HCT116 (cell line): ENCODE data around the gene WDR83. TPM values are rescaled to one million over a fixed set of nuclear protein-coding genes. Genes with fewer than 3 reads are reported as not detected.

Experiments used
- ATAC-seq: fragments of 200-7000 bp; cut with Tn5 transposase; 2 replicates; pipeline ENCODE4 v1.9.1; 2020; ENCODE audit warnings: mild to moderate bottlenecking, moderate library complexity
- BruUV-seq: library from RNA; stranded (reverse); fragments of 400-500 nt; replicated peaks from 2 replicates; lab custom pipeline; 2021; lab: Mats Ljungman, UMichigan
- CTCF ChIA-PET: fragments of 300-600 bp; sonication (Branson Sonifier 250); formaldehyde crosslinking; loops from one replicate; lab custom pipeline; 2021; ENCODE audit warnings: antibody characterized with exemption; lab: Charles Lee
- POLR2A ChIA-PET: fragments of 300-600, 350-600 bp; sonication (Branson Sonifier 250); formaldehyde crosslinking; loops from one replicate; lab custom pipeline; 2021; ENCODE audit warnings: antibody characterized with exemption; lab: Charles Lee
- RAD21 ChIA-PET, 2 experiments: fragments of 300-600 bp; sonication (Branson Sonifier 250); formaldehyde crosslinking; loops; one replicate each; lab custom pipeline; 2023; ENCODE audit warnings: low total read pairs in 2 of 2; ENCODE audit not compliant: uncharacterized antibody in 2 of 2, unreplicated experiment in 2 of 2, low non-redundant PET in 1 of 2; lab: Charles Lee
- DNase-seq: peaks from one replicate; pipeline ENCODE4 v3.0.0-alpha.2; 2010; ENCODE audit warnings: low read depth, low spot score
- H2AFZ ChIP-seq: fragments of 200-600 bp; shearing (Covaris generic), sonication (generic); 2 replicates; pipeline ENCODE4 v1.6.1; 2017; ENCODE audit warnings: low read depth, mixed run types, mixed read lengths, antibody characterized with exemption, low read length; ENCODE audit not compliant: poor library complexity, severe bottlenecking
- H3K27ac ChIP-seq: 2 replicates; pipeline ENCODE4 v1.5.1; 2012; ENCODE audit warnings: low read depth, low read length
- H3K27me3 ChIP-seq: fragments of 200-600 bp; sonication (generic); 2 replicates; pipeline ENCODE4 v1.6.1; 2016; ENCODE audit warnings: mixed run types, low read length, mixed read lengths; ENCODE audit not compliant: insufficient read depth
- H3K36me3 ChIP-seq, 2 experiments: fragments of 200-500 bp in 1 of 2; fragments of 200-600 bp in 1 of 2; sonication (Bioruptor generic) in 1 of 2; sonication (generic) in 1 of 2; 2 replicates each; pipeline versions ENCODE4 v1.5.1 to v1.6.1; 2014 to 2016; ENCODE audit warnings: low read length in 2 of 2, inconsistent platforms in 1 of 2, mixed read lengths in 1 of 2, mixed run types in 1 of 2; ENCODE audit not compliant: insufficient read depth in 2 of 2, control insufficient read depth in 1 of 2
- H3K4me1 ChIP-seq, 2 experiments: fragments of 200-600 bp in 1 of 2; sonication (generic) in 1 of 2; 2 replicates each; pipeline versions ENCODE4 v1.5.1 to v1.6.1; 2012 to 2017; ENCODE audit warnings: low read length in 2 of 2, inconsistent platforms in 1 of 2, mild to moderate bottlenecking in 1 of 2, mixed read lengths in 1 of 2, mixed run types in 1 of 2, moderate library complexity in 1 of 2; ENCODE audit not compliant: insufficient read depth in 2 of 2, control insufficient read depth in 1 of 2
- H3K4me2 ChIP-seq: fragments of 200-600 bp; sonication (generic); 2 replicates; pipeline ENCODE4 v1.6.1; 2017; ENCODE audit warnings: mixed run types, low read length, mixed read lengths
- H3K4me3 ChIP-seq, 2 experiments: fragments of 200-600 bp in 1 of 2; sonication (generic) in 1 of 2; replicated peaks in 1 of 2; 2 replicates each; pipeline ENCODE4 v1.5.1; 2011 to 2016; ENCODE audit warnings: low read length in 2 of 2, control low read depth in 1 of 2, low read depth in 1 of 2, mild to moderate bottlenecking in 1 of 2, mixed read lengths in 1 of 2, mixed run types in 1 of 2
- H3K79me2 ChIP-seq: fragments of 200-600 bp; sonication (generic); 2 replicates; pipeline ENCODE4 v1.6.1; 2017; ENCODE audit warnings: mild to moderate bottlenecking, mixed run types, low read length, moderate library complexity, mixed read lengths; ENCODE audit not compliant: insufficient read depth
- H3K9ac ChIP-seq: fragments of 200-600 bp; sonication (generic); 2 replicates; pipeline ENCODE4 v1.6.1; 2016; ENCODE audit warnings: low read length, mixed read lengths
- H3K9me2 ChIP-seq: fragments of 200-600 bp; sonication (generic), shearing (Covaris generic); 2 replicates; pipeline ENCODE4 v1.6.1; 2017; ENCODE audit warnings: mixed run types, mild to moderate bottlenecking, moderate library complexity; ENCODE audit not compliant: insufficient read depth
- H3K9me3 ChIP-seq, 2 experiments: fragments of 200-500 bp in 1 of 2; fragments of 200-600 bp in 1 of 2; sonication (Bioruptor generic) in 1 of 2; sonication (generic) in 1 of 2; 2 replicates each; pipeline ENCODE4 v1.6.1; 2014 to 2017; ENCODE audit warnings: low read length in 2 of 2, mixed read lengths in 2 of 2, inconsistent platforms in 1 of 2, low read depth in 1 of 2, mild to moderate bottlenecking in 1 of 2, mixed run types in 1 of 2, moderate library complexity in 1 of 2; ENCODE audit not compliant: control insufficient read depth in 1 of 2, insufficient read depth in 1 of 2
- H4K20me1 ChIP-seq: fragments of 200-600 bp; sonication (generic), shearing (Covaris generic); 2 replicates; pipeline ENCODE4 v1.6.1; 2017; ENCODE audit warnings: mixed run types, mild to moderate bottlenecking, moderate library complexity; ENCODE audit not compliant: insufficient read depth
- CBX3 ChIP-seq: IDR thresholded peaks from 2 replicates; pipeline ENCODE4 v1.6.1; 2012; ENCODE audit warnings: low read depth
- CEBPB ChIP-seq: IDR thresholded peaks from 2 replicates; pipeline ENCODE4 v1.6.1; 2012; ENCODE audit warnings: low read depth
- CTCF ChIP-seq, 3 experiments: fragments of 200-600 bp in 1 of 3; sonication (generic) in 1 of 3; IDR thresholded peaks in 2 of 3; conservative IDR thresholded peaks in 1 of 3; 2 replicates each; pipeline ENCODE4 v1.5.1; 2012 to 2017; ENCODE audit warnings: low read depth in 2 of 3, low read length in 2 of 3, antibody characterized with exemption in 1 of 3, borderline replicate concordance in 1 of 3, control low read depth in 1 of 3, mild to moderate bottlenecking in 1 of 3, mixed read lengths in 1 of 3, mixed run types in 1 of 3, moderate library complexity in 1 of 3; ENCODE audit not compliant: insufficient read depth in 1 of 3
- EGR1 ChIP-seq: IDR thresholded peaks from 2 replicates; pipeline ENCODE4 v1.6.1; 2012; ENCODE audit warnings: low read depth
- EZH2 ChIP-seq: fragments of 200-600 bp; sonication (generic); IDR thresholded peaks from 2 replicates; pipeline ENCODE4 v1.6.1; 2017; ENCODE audit warnings: antibody characterized with exemption, mixed run types
- EZH2phosphoT487 ChIP-seq: fragments of 200-600 bp; IDR thresholded peaks from 2 replicates; pipeline ENCODE4 v1.6.1; 2018; ENCODE audit warnings: antibody characterized with exemption, borderline replicate concordance
- JUND ChIP-seq: IDR thresholded peaks from 2 replicates; pipeline ENCODE4 v1.6.1; 2012
- POLR2A ChIP-seq: IDR thresholded peaks from 2 replicates; pipeline ENCODE4 v1.7.0; 2011; ENCODE audit warnings: borderline replicate concordance; ENCODE audit not compliant: insufficient read depth, insufficient read length; ENCODE audit errors: extremely low read depth
- RAD21 ChIP-seq: IDR thresholded peaks from 2 replicates; pipeline ENCODE4 v1.6.1; 2012; ENCODE audit warnings: low read depth, mild to moderate bottlenecking
- SP1 ChIP-seq: IDR thresholded peaks from 2 replicates; pipeline ENCODE4 v1.6.1; 2012; ENCODE audit warnings: low read depth
- TCF7L2 ChIP-seq: IDR thresholded peaks from 2 replicates; pipeline ENCODE4 v1.7.0; 2011; ENCODE audit warnings: borderline replicate concordance, inconsistent platforms; ENCODE audit not compliant: insufficient read depth, insufficient read length; ENCODE audit errors: extremely low read depth
- YY1 ChIP-seq: IDR thresholded peaks from 2 replicates; pipeline ENCODE4 v1.6.1; 2011; ENCODE audit warnings: low read length, low read depth, moderate library complexity, mild to moderate bottlenecking; ENCODE audit not compliant: insufficient replicate concordance; ENCODE audit errors: extremely low read depth
- ZFX ChIP-seq: fragments of 450-650 bp; IDR thresholded peaks from 2 replicates; pipeline ENCODE4 v1.6.1; 2017
- ZNF274 ChIP-seq: fragments of 200-500 bp; sonication (Bioruptor generic); IDR thresholded peaks from 2 replicates; pipeline ENCODE4 v1.6.1; 2014; ENCODE audit warnings: mild to moderate bottlenecking, low read depth, low read length, inconsistent platforms
- intact Hi-C: fragments of 100-400 bp; cut with micrococcal nuclease; formaldehyde crosslinking; loops from 2 replicates; pipeline ENCODE4 v1.10.0; 2022
- total RNA-seq: library from RNA; stranded (reverse); gene quantifications from one replicate; pipeline ENCODE4 v1.2.1, GENCODE V29; 2021; ENCODE audit not compliant: unreplicated experiment
- TF ChIP-seq, protein P1 (sequence below): IDR thresholded peaks from 2 replicates; pipeline ENCODE4 v1.6.1; 2012; ENCODE audit warnings: low read depth
- TF ChIP-seq, protein P2 (sequence below): IDR thresholded peaks from 2 replicates; pipeline ENCODE4 v1.6.1; 2012
- TF ChIP-seq, protein P3 (sequence below): IDR thresholded peaks from 2 replicates; pipeline ENCODE4 v1.6.1; 2011; ENCODE audit warnings: mild to moderate bottlenecking, low read length, moderate library complexity; ENCODE audit not compliant: insufficient replicate concordance; ENCODE audit errors: extremely low read depth

Gene WDR83
- total RNA-seq, 1 experiment from 2014 or later: 20.1 TPM

DNA sequence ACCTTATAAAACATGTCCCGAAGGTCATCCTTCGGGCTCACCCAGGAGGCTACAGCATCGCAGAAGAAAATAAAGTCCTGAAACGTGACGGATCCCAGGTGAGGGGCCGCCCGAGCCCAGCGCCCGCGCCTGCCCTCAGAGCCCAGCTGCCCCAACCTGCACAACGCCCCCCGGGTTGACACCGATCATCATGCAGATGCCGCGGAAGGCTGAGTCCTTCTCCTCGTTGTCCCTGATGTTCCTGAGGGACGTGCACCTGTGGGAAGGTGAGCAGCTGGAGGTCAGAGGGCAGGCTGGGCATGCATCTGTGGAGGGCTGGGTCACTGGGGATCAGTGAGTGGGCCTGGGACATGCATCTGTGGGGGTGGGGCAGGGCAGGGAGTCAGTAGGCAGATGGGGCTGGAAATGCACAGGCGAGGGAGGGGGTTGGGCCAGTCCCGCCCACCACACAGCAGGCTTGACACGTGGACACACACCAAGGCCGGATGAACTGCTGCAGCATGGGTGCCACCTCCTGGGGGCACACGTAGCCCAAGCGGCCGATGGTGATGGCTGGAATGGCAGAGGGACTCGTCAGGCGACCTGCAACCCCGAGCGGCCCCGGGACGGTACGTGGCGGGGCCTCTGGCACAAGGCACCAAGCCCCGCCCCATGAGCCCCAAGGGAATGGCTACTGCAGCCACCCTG lies 35.1 kb downstream of the WDR83 start:
- Histone ChIP-seq H3K27me3 (no peaks in the 10 kb centered on the region), H3K36me3 (peaks cover 51 to 63% of the 10 kb centered on the region in 2 experiments)

More for the DNA sequence above, 35.1 kb downstream of the WDR83 start:
- no peak overlapping the region for H3K9ac ChIP-seq
- intact Hi-C loops: no loop called here
- ATAC-seq: no peak
- no peak for TF ChIP-seq TCF7L2
- TF ChIP-seq ZNF274: no peak
- TF ChIP-seq, protein P1, sequence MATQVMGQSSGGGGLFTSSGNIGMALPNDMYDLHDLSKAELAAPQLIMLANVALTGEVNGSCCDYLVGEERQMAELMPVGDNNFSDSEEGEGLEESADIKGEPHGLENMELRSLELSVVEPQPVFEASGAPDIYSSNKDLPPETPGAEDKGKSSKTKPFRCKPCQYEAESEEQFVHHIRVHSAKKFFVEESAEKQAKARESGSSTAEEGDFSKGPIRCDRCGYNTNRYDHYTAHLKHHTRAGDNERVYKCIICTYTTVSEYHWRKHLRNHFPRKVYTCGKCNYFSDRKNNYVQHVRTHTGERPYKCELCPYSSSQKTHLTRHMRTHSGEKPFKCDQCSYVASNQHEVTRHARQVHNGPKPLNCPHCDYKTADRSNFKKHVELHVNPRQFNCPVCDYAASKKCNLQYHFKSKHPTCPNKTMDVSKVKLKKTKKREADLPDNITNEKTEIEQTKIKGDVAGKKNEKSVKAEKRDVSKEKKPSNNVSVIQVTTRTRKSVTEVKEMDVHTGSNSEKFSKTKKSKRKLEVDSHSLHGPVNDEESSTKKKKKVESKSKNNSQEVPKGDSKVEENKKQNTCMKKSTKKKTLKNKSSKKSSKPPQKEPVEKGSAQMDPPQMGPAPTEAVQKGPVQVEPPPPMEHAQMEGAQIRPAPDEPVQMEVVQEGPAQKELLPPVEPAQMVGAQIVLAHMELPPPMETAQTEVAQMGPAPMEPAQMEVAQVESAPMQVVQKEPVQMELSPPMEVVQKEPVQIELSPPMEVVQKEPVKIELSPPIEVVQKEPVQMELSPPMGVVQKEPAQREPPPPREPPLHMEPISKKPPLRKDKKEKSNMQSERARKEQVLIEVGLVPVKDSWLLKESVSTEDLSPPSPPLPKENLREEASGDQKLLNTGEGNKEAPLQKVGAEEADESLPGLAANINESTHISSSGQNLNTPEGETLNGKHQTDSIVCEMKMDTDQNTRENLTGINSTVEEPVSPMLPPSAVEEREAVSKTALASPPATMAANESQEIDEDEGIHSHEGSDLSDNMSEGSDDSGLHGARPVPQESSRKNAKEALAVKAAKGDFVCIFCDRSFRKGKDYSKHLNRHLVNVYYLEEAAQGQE: no peak
- TF ChIP-seq ZFX: no peak
- TF ChIP-seq EZH2phosphoT487: no peak
- no peak for TF ChIP-seq EZH2
- no peak for TF ChIP-seq JUND
- no peak for TF ChIP-seq CBX3
- TF ChIP-seq RAD21: no peak
- TF ChIP-seq, protein P2, sequence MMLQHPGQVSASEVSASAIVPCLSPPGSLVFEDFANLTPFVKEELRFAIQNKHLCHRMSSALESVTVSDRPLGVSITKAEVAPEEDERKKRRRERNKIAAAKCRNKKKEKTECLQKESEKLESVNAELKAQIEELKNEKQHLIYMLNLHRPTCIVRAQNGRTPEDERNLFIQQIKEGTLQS: no peak
- TF ChIP-seq YY1: no peak
- TF ChIP-seq EGR1: no peak
- TF ChIP-seq CEBPB: no peak
- TF ChIP-seq POLR2A: no peak
- no peak for TF ChIP-seq CTCF (IDR thresholded peaks at IDR 0.05 in 2 of 3, conservative IDR thresholded peaks at IDR 0.05 in 1 of 3; ENCODE audit: borderline replicate concordance in 1 of 3, insufficient read depth in 1 of 3, low read depth in 2 of 3, low read length in 2 of 3)
- no peak for TF ChIP-seq SP1
- TF ChIP-seq, protein P3, sequence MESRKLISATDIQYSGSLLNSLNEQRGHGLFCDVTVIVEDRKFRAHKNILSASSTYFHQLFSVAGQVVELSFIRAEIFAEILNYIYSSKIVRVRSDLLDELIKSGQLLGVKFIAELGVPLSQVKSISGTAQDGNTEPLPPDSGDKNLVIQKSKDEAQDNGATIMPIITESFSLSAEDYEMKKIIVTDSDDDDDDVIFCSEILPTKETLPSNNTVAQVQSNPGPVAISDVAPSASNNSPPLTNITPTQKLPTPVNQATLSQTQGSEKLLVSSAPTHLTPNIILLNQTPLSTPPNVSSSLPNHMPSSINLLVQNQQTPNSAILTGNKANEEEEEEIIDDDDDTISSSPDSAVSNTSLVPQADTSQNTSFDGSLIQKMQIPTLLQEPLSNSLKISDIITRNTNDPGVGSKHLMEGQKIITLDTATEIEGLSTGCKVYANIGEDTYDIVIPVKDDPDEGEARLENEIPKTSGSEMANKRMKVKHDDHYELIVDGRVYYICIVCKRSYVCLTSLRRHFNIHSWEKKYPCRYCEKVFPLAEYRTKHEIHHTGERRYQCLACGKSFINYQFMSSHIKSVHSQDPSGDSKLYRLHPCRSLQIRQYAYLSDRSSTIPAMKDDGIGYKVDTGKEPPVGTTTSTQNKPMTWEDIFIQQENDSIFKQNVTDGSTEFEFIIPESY: no peak
- H3K4me2 ChIP-seq: no peak overlapping the region
- no peak overlapping the region for H2AFZ ChIP-seq
- peaks cover 3 to 7% of the 10 kb centered on the region in 2 experiments; a peak in 2 of 4 replicates for H3K4me1 ChIP-seq
- H3K4me3 ChIP-seq: no peak overlapping the region
- RAD21 ChIA-PET: no interaction called here
- CTCF ChIA-PET: no interaction called here
- POLR2A ChIA-PET: no interaction called here
- no TSS peak for BruUV-seq
- no peaks in the 10 kb centered on the region for H3K9me3 ChIP-seq
- H3K79me2 ChIP-seq: peaks cover 3% of the 10 kb centered on the region; the same call in 1 of the 2 replicates
- DNase-seq: no peak
- no peaks in the 10 kb centered on the region for H4K20me1 ChIP-seq
- H3K27ac ChIP-seq: no peak overlapping the region
- H3K9me2 ChIP-seq: no peaks in the 10 kb centered on the region
